ENCODE measurements around the gene LNX2. TPM values are rescaled to one million over a fixed set of nuclear protein-coding genes. Genes with fewer than 3 reads are reported as not detected.

LNX2 gene
- polyA plus RNA-seq, 1 experiment, result 4.6 TPM

- TF ChIP-seq, protein P1, sequence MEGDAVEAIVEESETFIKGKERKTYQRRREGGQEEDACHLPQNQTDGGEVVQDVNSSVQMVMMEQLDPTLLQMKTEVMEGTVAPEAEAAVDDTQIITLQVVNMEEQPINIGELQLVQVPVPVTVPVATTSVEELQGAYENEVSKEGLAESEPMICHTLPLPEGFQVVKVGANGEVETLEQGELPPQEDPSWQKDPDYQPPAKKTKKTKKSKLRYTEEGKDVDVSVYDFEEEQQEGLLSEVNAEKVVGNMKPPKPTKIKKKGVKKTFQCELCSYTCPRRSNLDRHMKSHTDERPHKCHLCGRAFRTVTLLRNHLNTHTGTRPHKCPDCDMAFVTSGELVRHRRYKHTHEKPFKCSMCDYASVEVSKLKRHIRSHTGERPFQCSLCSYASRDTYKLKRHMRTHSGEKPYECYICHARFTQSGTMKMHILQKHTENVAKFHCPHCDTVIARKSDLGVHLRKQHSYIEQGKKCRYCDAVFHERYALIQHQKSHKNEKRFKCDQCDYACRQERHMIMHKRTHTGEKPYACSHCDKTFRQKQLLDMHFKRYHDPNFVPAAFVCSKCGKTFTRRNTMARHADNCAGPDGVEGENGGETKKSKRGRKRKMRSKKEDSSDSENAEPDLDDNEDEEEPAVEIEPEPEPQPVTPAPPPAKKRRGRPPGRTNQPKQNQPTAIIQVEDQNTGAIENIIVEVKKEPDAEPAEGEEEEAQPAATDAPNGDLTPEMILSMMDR (IDR thresholded peaks at IDR 0.05; ENCODE audit: insufficient read depth, low read depth, low read length), result no peak
- POLR2A ChIA-PET, result no interaction called here
- Histone ChIP-seq H3K4me3 (ENCODE audit: low read depth, low read length) (no peak overlapping the region), H3K36me3 (ENCODE audit: control insufficient read depth, insufficient read depth, low read length) (no peaks in the 10 kb centered on the region), H3K27me3 (ENCODE audit: control insufficient read depth, insufficient read depth, low read length) (0 out of 2 replicates have a peak, but pooled peaks cover 3% of the 10 kb centered on the region)
- DNase-seq (ENCODE audit: low read depth), result no peak
- CTCF ChIA-PET, result interaction anchor here (0.6 to 13.6 kb wide), 14 partner anchors 9 to 447 kb away, joined by 3 to 166 read pairs (median 4); partner anchors contain the start of gene LNX2
Observed at GRCh38 chr13:27534108-27534980, 86.0 kb downstream of the LNX2 start.

DNA sequence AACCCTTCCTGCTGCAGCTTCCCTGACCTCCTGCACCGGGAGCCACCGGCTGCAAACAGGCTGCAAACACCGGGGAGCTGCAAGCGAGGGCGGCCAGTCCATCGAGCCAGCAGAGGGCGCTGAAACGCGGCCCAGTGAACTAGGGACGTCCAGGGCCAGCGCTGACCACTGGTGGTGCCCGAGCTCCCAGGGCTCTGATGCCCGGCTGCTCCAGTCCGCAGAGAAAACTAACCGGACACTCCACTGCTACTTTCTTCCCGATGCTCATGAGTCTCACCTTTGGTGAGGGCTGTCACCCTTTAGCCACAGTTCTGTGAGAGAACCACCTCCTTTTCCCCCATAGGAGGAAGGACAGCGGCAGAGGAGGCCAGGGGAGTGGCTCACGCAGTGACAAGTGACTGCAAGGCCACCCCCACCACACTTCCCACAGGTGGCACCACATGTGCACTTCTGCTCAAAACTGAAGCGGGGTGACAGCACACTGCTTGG, 87.1 kb downstream of the LNX2 start:
- POLR2A ChIA-PET, result interaction anchor here (1.3 kb wide), 1 partner anchor 294 kb away, joined by 4 read pairs; no protein-coding TSS in a partner anchor
- Histone ChIP-seq H3K36me3 (ENCODE audit: control insufficient read depth, insufficient read depth, low read length) (no peaks in the 10 kb centered on the region), H3K4me3 (ENCODE audit: low read depth, low read length) (no peak overlapping the region), H3K27me3 (ENCODE audit: control insufficient read depth, insufficient read depth, low read length) (0 out of 2 replicates have a peak, but pooled peaks cover 3% of the 10 kb centered on the region)
- CTCF ChIA-PET, result interaction anchor here (0.5 to 13.6 kb wide), 49 partner anchors 9 to 587 kb away, joined by 3 to 166 read pairs (median 4); partner anchors contain the start of gene LNX2
- TF ChIP-seq, protein P1 (IDR thresholded peaks at IDR 0.05; ENCODE audit: insufficient read depth, low read depth, low read length), result peak; percentile 99
- DNase-seq (ENCODE audit: low read depth), result no peak

DNA sequence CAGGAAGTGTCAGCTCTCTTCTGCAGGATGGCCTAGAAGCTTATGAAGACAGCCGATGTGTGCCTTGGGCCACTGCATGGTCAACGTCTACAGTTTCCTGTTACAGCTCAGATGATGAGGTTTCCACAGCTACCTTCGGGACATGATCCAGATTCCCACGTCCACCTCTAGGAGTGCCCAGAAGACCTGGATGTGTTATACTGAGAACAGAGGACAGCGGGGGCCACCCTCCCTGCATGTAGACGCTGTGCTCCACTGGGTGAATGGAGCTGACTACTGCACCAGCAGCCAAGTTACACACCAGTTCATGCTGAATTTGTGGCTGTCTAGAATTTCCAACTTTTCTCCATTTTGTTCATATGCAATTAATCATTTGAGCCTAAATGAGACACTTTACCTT, 91.4 kb downstream of the LNX2 start:
- POLR2A ChIA-PET, result no interaction called here
- no peak overlapping the region for H3K4me3 ChIP-seq (ENCODE audit: low read depth, low read length)
- H3K36me3 ChIP-seq (ENCODE audit: control insufficient read depth, insufficient read depth, low read length), result no peaks in the 10 kb centered on the region
- no peak for DNase-seq (ENCODE audit: low read depth)
- CTCF ChIA-PET, result interaction anchor here (0.7 to 1.1 kb wide), 3 partner anchors 22 to 298 kb away, joined by 3 to 4 read pairs (median 4); no protein-coding TSS in a partner anchor
- TF ChIP-seq, protein P1 (IDR thresholded peaks at IDR 0.05; ENCODE audit: insufficient read depth, low read depth, low read length), result no peak
- H3K27me3 ChIP-seq (ENCODE audit: control insufficient read depth, insufficient read depth, low read length), result 0 out of 2 replicates have a peak, but pooled peaks cover 2% of the 10 kb centered on the region

DNA sequence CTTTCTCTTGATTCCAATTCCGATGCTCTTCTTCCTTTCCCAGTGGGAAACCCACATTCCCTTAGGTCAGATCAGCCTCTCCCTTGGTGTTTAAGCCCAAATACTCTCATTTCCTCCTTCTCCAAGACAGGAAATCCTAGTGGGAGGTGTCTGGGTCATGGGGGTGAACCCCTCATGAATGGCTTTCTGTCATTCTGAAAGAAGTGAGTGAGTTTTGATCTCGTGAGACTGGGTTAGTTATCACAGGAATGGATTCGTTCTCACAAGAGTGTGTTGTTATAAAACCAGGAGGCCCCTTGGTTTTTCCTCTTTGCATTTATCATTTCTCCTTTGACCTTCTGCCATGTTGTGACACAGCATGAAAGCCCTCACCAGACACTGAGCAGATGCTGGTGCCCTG, 93.8 kb downstream of the LNX2 start:
- 0 out of 2 replicates have a peak, but pooled peaks cover 2% of the 10 kb centered on the region for H3K27me3 ChIP-seq (ENCODE audit: control insufficient read depth, insufficient read depth, low read length)
- no peak overlapping the region for H3K4me3 ChIP-seq (ENCODE audit: low read depth, low read length)
- ChIA-PET POLR2A (no interaction called here), CTCF (interaction anchor here (1.0 to 1.4 kb wide), 2 partner anchors 147 to 183 kb away, joined by 3 to 4 read pairs; no protein-coding TSS in a partner anchor)
- TF ChIP-seq, protein P1 (IDR thresholded peaks at IDR 0.05; ENCODE audit: insufficient read depth, low read depth, low read length), result no peak
- no peak for DNase-seq (ENCODE audit: low read depth)
- no peaks in the 10 kb centered on the region for H3K36me3 ChIP-seq (ENCODE audit: control insufficient read depth, insufficient read depth, low read length)

Measured in BJ (cell line).